Vagina (tissue), 2 donors: ENCODE measurements around the gene TNS3. TPM values are rescaled to one million over a fixed set of nuclear protein-coding genes. Genes with fewer than 3 reads are reported as not detected.

Source experiments
- DNase-seq, 2 donors: peaks; one replicate each; pipeline ENCODE4 v3.0.0-alpha.2; 2017; ENCODE audit errors: extremely low spot score in 2 of 2
- H3K27ac ChIP-seq: fragments of 200-600 bp; sonication (generic); one replicate; pipeline ENCODE4 v1.5.1; 2019
- H3K27me3 ChIP-seq: fragments of 200-600 bp; sonication (generic); one replicate; pipeline ENCODE4 v1.5.1; 2019
- H3K36me3 ChIP-seq, 2 donors: fragments of 200-600 bp; sonication (generic); one replicate each; pipeline ENCODE4 v1.5.1; 2017 to 2019
- H3K4me1 ChIP-seq: fragments of 200-600 bp; sonication (generic); one replicate; pipeline ENCODE4 v1.5.1; 2019
- H3K4me3 ChIP-seq, 2 donors: fragments of 200-600 bp; sonication (generic); 1 replicate in 1 of 2; 2 replicates in 1 of 2; pipeline ENCODE4 v1.5.1; 2016 to 2019
- H3K9me3 ChIP-seq: fragments of 200-600 bp; sonication (generic); one replicate; pipeline ENCODE4 v1.5.1; 2019
- CTCF ChIP-seq, 3 experiments: fragments of 450-650 bp in 2 of 3; fragments of 200-600 bp in 1 of 3; sonication (generic) in 1 of 3; IDR thresholded peaks; one replicate each; pipeline ENCODE4 v1.5.1; 2017 to 2019; ENCODE audit warnings: antibody characterized with exemption in 3 of 3, mild to moderate bottlenecking in 2 of 3, moderate library complexity in 2 of 3
- POLR2A ChIP-seq, 2 donors: fragments of 450-650 bp; IDR thresholded peaks; one replicate each; pipeline ENCODE4 v1.6.1; 2017; ENCODE audit warnings: antibody characterized with exemption in 2 of 2, mild to moderate bottlenecking in 2 of 2, moderate library complexity in 2 of 2
- POLR2AphosphoS5 ChIP-seq, 2 donors: sonication (generic); formaldehyde crosslinking; IDR thresholded peaks; one replicate each; pipeline ENCODE4 v1.9.0; 2017; ENCODE audit warnings: antibody characterized with exemption in 2 of 2, mild to moderate bottlenecking in 2 of 2, low read depth in 1 of 2; ENCODE audit not compliant: insufficient read depth in 1 of 2
- intact Hi-C: fragments of 100-400 bp; cut with DNase I; formaldehyde crosslinking; loops from one replicate; pipeline ENCODE4 v1.15.1; 2023
- total RNA-seq: library from RNA; depleted of rRNA; stranded (reverse); fragments of >200 nt; gene quantifications from one replicate; pipeline ENCODE4 v1.2.3, GENCODE V29; 2016

TNS3 gene
- total RNA-seq, 1 donor from 2014 or later: 36.8 TPM

- Histone ChIP-seq H3K4me3 (no peak overlapping the region), H3K27me3 (no peaks in the 10 kb centered on the region), H3K27ac (no peak overlapping the region), H3K9me3 (no peaks in the 10 kb centered on the region), H3K4me1 (peaks cover 9% of the 10 kb centered on the region), H3K36me3 (no peaks in the 10 kb centered on the region)
- TF ChIP-seq CTCF (IDR thresholded peaks at IDR 0.05) (no peak), POLR2AphosphoS5 (IDR thresholded peaks at IDR 0.05; ENCODE audit: insufficient read depth in 1 of 2, low read depth in 1 of 2) (no peak), POLR2A (IDR thresholded peaks at IDR 0.05) (no peak)
- no peak for DNase-seq
- intact Hi-C loops: no loop called here
Observed at GRCh38 chr7:47528471-47528870, 53.4 kb downstream of the TNS3 start.

- no peak overlapping the region for H3K27ac ChIP-seq
- intact Hi-C loops: no loop called here
- H3K4me1 ChIP-seq: peaks cover 9% of the 10 kb centered on the region
- no peaks in the 10 kb centered on the region for H3K27me3 ChIP-seq
- H3K9me3 ChIP-seq: no peaks in the 10 kb centered on the region
- no peak for DNase-seq
- H3K36me3 ChIP-seq: no peaks in the 10 kb centered on the region
- no peak overlapping the region for H3K4me3 ChIP-seq
- TF ChIP-seq POLR2AphosphoS5 (IDR thresholded peaks at IDR 0.05; ENCODE audit: insufficient read depth in 1 of 2, low read depth in 1 of 2) (no peak), POLR2A (IDR thresholded peaks at IDR 0.05) (no peak), CTCF (IDR thresholded peaks at IDR 0.05) (no peak)
Observed at GRCh38 chr7:47526466-47526865, 55.4 kb downstream of the TNS3 start.

GRCh38 chr7:47525066-47525623 is 56.8 kb downstream of the TNS3 start:
- Histone ChIP-seq H3K9me3 (no peaks in the 10 kb centered on the region), H3K36me3 (no peaks in the 10 kb centered on the region), H3K4me3 (no peak overlapping the region), H3K27ac (no peak overlapping the region), H3K27me3 (no peaks in the 10 kb centered on the region), H3K4me1 (peaks cover 19% of the 10 kb centered on the region)
- TF ChIP-seq CTCF (IDR thresholded peaks at IDR 0.05): no peak
- TF ChIP-seq POLR2A (IDR thresholded peaks at IDR 0.05): no peak
- TF ChIP-seq POLR2AphosphoS5 (IDR thresholded peaks at IDR 0.05; ENCODE audit: insufficient read depth in 1 of 2, low read depth in 1 of 2): no peak
- intact Hi-C loops: no loop called here
- no peak for DNase-seq

GRCh38 chr7:47523401-47523800 is 58.5 kb downstream of the TNS3 start:
- Histone ChIP-seq H3K4me1 (peaks cover 26% of the 10 kb centered on the region), H3K27me3 (no peaks in the 10 kb centered on the region), H3K9me3 (no peaks in the 10 kb centered on the region), H3K36me3 (no peaks in the 10 kb centered on the region), H3K27ac (no peak overlapping the region), H3K4me3 (no peak overlapping the region)
- intact Hi-C loops: no loop called here
- DNase-seq: no peak
- no peak for TF ChIP-seq POLR2A (IDR thresholded peaks at IDR 0.05)
- no peak for TF ChIP-seq POLR2AphosphoS5 (IDR thresholded peaks at IDR 0.05; ENCODE audit: insufficient read depth in 1 of 2, low read depth in 1 of 2)
- no peak for TF ChIP-seq CTCF (IDR thresholded peaks at IDR 0.05)

- Histone ChIP-seq H3K36me3 (no peaks in the 10 kb centered on the region), H3K27ac (peak overlapping the region; percentile 71), H3K4me1 (peaks cover 26% of the 10 kb centered on the region), H3K9me3 (no peaks in the 10 kb centered on the region), H3K27me3 (no peaks in the 10 kb centered on the region), H3K4me3 (no peak overlapping the region)
- intact Hi-C loops: no loop called here
- TF ChIP-seq POLR2A (IDR thresholded peaks at IDR 0.05) (no peak), POLR2AphosphoS5 (IDR thresholded peaks at IDR 0.05; ENCODE audit: insufficient read depth in 1 of 2, low read depth in 1 of 2) (no peak), CTCF (IDR thresholded peaks at IDR 0.05) (no peak)
- no peak for DNase-seq
Observed at GRCh38 chr7:47521816-47522561, 59.9 kb downstream of the TNS3 start.
